ENCODE measurements around the gene LARP1.

The LARP1 gene

GRCh38 chr5:154709368-154710305, 45.5 kb upstream of the LARP1 start:
- DNase-seq: peak; percentile 78
- H3K9me3 ChIP-seq (ENCODE audit: severe bottlenecking): no peaks in the 10 kb centered on the region
- peak overlapping the region; percentile 54 for H3K27ac ChIP-seq
- H3K4me3 ChIP-seq (ENCODE audit: low read depth, low read length): no peak overlapping the region
- no peak for TF ChIP-seq CTCF (IDR thresholded peaks at IDR 0.05; ENCODE audit: low read depth, low read length)
- H3K36me3 ChIP-seq: no peaks in the 10 kb centered on the region
- no peaks in the 10 kb centered on the region for H3K27me3 ChIP-seq (ENCODE audit: insufficient read depth, low read depth, severe bottlenecking)

GRCh38 chr5:154712518-154713437, 42.4 kb upstream of the LARP1 start:
- Histone ChIP-seq H3K36me3 (no peaks in the 10 kb centered on the region), H3K27me3 (ENCODE audit: insufficient read depth, low read depth, severe bottlenecking) (no peaks in the 10 kb centered on the region), H3K9me3 (ENCODE audit: severe bottlenecking) (no peaks in the 10 kb centered on the region), H3K4me3 (ENCODE audit: low read depth, low read length) (no peak overlapping the region), H3K27ac (no peak overlapping the region)
- no peak for TF ChIP-seq CTCF (IDR thresholded peaks at IDR 0.05; ENCODE audit: low read depth, low read length)
- no peak for DNase-seq

- Histone ChIP-seq H3K27me3 (ENCODE audit: insufficient read depth, low read depth, severe bottlenecking) (no peaks in the 10 kb centered on the region), H3K9me3 (ENCODE audit: severe bottlenecking) (no peaks in the 10 kb centered on the region), H3K4me3 (ENCODE audit: low read depth, low read length) (no peak overlapping the region), H3K36me3 (no peaks in the 10 kb centered on the region), H3K27ac (no peak overlapping the region)
- TF ChIP-seq CTCF (IDR thresholded peaks at IDR 0.05; ENCODE audit: low read depth, low read length): no peak
- DNase-seq: no peak
Observed at GRCh38 chr5:154713615-154714125, 41.5 kb upstream of the LARP1 start.

- H3K27ac ChIP-seq: no peak overlapping the region
- no peak for TF ChIP-seq CTCF (IDR thresholded peaks at IDR 0.05; ENCODE audit: low read depth, low read length)
- no peak for DNase-seq
- no peaks in the 10 kb centered on the region for H3K9me3 ChIP-seq (ENCODE audit: severe bottlenecking)
- H3K27me3 ChIP-seq (ENCODE audit: insufficient read depth, low read depth, severe bottlenecking): no peaks in the 10 kb centered on the region
- H3K36me3 ChIP-seq: no peaks in the 10 kb centered on the region
- no peak overlapping the region for H3K4me3 ChIP-seq (ENCODE audit: low read depth, low read length)
Observed at GRCh38 chr5:154714266-154714986, 40.8 kb upstream of the LARP1 start.

GRCh38 chr5:154721481-154722058, 33.6 kb upstream of the LARP1 start:
- Histone ChIP-seq H3K36me3 (no peaks in the 10 kb centered on the region), H3K27me3 (ENCODE audit: insufficient read depth, low read depth, severe bottlenecking) (no peaks in the 10 kb centered on the region), H3K9me3 (ENCODE audit: severe bottlenecking) (no peaks in the 10 kb centered on the region), H3K27ac (no peak overlapping the region), H3K4me3 (ENCODE audit: low read depth, low read length) (no peak overlapping the region)
- TF ChIP-seq CTCF (IDR thresholded peaks at IDR 0.05; ENCODE audit: low read depth, low read length): no peak
- DNase-seq: no peak
